Measurements from ENCODE around the gene TMBIM6.

TMBIM6 gene

GRCh38 chr12:49813131-49813530, 71.8 kb downstream of the TMBIM6 start:
- Histone ChIP-seq H2AFZ (ENCODE audit: low read depth, low read length, severe bottlenecking) (no peak overlapping the region), H3K9ac (ENCODE audit: low read length) (no peak overlapping the region), H3K4me2 (ENCODE audit: low read depth, low read length, poor library complexity, severe bottlenecking) (no peak overlapping the region), H3K36me3 (ENCODE audit: low read length) (no peaks in the 10 kb centered on the region), H3K4me3 (ENCODE audit: insufficient read depth, low read length, poor library complexity, severe bottlenecking) (no peak overlapping the region), H3K9me2 (replicated peaks; ENCODE audit: insufficient read depth, low read length) (no peaks in the 10 kb centered on the region), H3K79me2 (ENCODE audit: insufficient read depth, low read length) (no peaks in the 10 kb centered on the region), H3K27ac (ENCODE audit: low read depth, low read length) (no peak overlapping the region), H3F3A (ENCODE audit: insufficient read depth) (no peaks in the 10 kb centered on the region), H3K27me3 (ENCODE audit: low read length) (no peaks in the 10 kb centered on the region), H3K9me3 (ENCODE audit: insufficient read depth, low read length) (no peaks in the 10 kb centered on the region), H4K20me1 (ENCODE audit: low read depth, low read length) (no peaks in the 10 kb centered on the region)
- TF ChIP-seq EZH2phosphoT487 (conservative IDR thresholded peaks at IDR 0.05; ENCODE audit: low read length) = no peak
